ENCODE data around the gene LILRA5.
"Not testable (repeated sequence)": the region's sequence is repeated elsewhere in the genome, so short reads cannot be mapped to it uniquely, and the experiment has no call there.

- TF ChIP-seq CTCF (conservative IDR thresholded peaks at IDR 0.05; ENCODE audit: low read depth, low read length); EZH2 (IDR thresholded peaks at IDR 0.05; ENCODE audit: low read length, unreplicated experiment): not testable (repeated sequence)
These were observed 38.5 kb downstream of the LILRA5 start for GRCh38 chr19:54274516-54274915.
